RCC 7860 (cell line): ENCODE measurements around the gene ITPR1.

Source experiments
- DNase-seq: peaks from one replicate; pipeline ENCODE4 v3.0.0-alpha.2; 2015; ENCODE audit warnings: low spot score
- FAIRE-seq: peaks from 2 replicates; lab custom pipeline; 2012; peaks lifted over from hg19 to GRCh38; lab: Jason Lieb, UNC

ITPR1 gene

GRCh38 chr3:4508048-4508981 lies 15.2 kb downstream of the ITPR1 start:
- FAIRE-seq: no peak
- no peak for DNase-seq

DNA sequence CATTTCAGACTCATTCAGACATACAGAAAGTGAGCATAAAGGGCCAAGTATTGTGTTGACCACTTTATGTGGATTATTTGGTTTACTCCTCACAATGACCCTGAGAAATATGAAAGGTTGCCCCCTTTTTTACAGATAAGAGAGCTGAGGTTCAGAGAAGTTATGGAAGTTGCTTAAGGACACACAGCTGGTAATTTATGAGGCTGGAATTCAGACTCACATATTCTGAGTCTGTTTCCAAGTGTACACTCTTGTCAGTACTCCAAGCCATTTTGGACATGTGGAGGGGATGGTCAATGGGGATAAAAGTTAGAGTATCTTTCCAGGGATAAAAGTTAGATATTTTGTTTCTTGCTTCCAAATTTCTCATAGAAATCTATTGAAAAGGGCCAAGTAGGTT lies 15.9 kb downstream of the ITPR1 start:
- DNase-seq (no peak), FAIRE-seq (no peak)

GRCh38 chr3:4509983-4510755 lies 17.0 kb downstream of the ITPR1 start:
- no peak for FAIRE-seq
- no peak for DNase-seq

DNA sequence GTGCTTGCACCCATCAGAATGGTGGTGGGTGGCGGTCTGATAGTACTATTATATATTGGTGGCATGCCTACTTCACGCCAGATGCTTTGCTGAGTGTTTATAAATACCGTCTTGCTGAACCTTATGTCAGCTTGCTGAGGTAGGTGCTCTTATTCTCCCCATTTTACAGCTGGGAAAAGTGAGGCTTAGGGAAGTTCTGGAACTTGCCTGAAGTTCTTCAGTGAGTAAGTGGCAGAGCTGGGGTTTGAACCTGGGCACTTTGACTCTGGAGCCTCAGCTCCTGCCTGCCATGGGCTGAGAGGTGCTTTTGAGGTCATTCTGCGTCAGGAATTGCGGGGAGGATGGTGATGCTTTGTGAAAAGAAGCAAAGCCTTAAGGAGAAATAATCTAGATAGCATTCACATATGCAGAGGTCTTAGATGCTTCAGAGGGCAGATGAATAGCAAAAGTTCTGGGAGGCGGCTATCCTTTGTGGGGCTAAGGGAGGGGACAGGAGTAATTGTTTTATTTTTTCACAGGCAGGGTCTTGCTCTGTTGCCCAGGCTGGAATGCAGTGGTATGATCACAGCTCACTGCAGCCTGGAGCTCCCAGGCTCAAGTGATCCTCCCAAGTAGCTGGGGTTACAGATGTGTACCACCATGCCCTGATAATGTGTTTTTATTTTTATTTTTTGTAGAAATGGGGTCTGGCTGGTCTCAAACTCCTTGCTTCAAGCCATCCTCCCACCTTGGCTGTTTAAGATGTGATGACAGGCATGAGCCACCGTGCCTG lies 18.5 kb downstream of the ITPR1 start:
- FAIRE-seq (no peak), DNase-seq (no peak)

- no peak for FAIRE-seq
- DNase-seq: no peak
These were observed 19.9 kb downstream of the ITPR1 start for GRCh38 chr3:4512895-4513616.

- no peak for FAIRE-seq
These were observed 21.2 kb downstream of the ITPR1 start for GRCh38 chr3:4514321-4514720.

GRCh38 chr3:4514916-4515315 lies 21.8 kb downstream of the ITPR1 start:
- DNase-seq (no peak), FAIRE-seq (no peak)

More at GRCh38 chr3:4514321-4514720, 21.2 kb downstream of the ITPR1 start:
- DNase-seq: no peak

- DNase-seq (no peak), FAIRE-seq (no peak)
These were observed 22.9 kb downstream of the ITPR1 start for GRCh38 chr3:4515916-4516579.

DNA sequence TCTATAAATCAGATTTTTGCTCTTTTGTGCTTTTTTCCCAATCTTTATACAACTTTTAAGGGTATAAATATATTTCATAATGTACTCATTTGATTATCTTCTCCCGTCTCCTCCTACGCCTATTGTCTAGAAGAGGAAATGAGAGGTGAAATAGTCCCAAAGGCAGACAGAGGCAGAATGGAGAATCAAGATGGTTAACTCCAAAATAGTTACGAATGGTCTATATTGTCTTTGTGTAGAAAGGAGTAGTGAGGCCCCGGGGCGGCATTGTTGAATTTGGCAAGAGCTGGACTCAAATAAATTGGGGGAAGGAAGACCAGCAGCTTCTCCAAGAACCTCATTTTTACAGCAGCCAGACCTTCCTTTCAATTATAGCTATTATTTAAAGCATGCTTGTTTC lies 23.9 kb downstream of the ITPR1 start:
- DNase-seq: no peak
- no peak for FAIRE-seq

DNA sequence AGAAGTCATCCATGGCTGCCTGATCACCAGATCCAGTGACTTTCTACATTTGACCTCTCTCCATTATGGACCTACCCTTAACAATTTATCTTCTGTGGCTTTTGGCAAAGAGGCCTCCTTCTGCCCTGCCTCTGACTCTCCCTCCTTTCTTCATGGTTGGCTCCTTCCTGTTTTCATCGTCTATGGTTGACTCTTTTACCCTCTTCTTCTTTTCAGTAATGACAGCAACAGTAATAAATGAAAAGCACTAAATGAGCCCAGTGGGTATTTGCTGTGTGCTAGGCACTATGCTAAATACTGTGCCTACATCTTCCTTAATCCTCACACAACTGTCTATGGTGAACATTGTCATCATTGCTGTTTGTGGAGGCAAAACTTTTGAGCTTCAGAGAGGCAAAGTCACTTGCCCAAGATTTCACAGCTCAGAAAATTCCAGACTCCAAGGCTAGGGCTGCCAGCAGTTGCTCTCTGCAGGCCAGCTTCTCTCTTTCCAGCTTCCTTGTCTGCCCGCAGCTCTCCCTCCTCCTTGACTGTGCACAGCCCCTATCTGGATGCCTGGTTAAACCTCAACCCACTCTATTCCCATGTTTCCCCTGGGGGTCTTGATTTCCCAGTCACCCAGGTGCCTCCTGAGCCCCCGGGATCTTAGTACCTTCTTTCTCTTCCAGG lies 24.6 kb downstream of the ITPR1 start:
- DNase-seq: no peak
- no peak for FAIRE-seq

DNA sequence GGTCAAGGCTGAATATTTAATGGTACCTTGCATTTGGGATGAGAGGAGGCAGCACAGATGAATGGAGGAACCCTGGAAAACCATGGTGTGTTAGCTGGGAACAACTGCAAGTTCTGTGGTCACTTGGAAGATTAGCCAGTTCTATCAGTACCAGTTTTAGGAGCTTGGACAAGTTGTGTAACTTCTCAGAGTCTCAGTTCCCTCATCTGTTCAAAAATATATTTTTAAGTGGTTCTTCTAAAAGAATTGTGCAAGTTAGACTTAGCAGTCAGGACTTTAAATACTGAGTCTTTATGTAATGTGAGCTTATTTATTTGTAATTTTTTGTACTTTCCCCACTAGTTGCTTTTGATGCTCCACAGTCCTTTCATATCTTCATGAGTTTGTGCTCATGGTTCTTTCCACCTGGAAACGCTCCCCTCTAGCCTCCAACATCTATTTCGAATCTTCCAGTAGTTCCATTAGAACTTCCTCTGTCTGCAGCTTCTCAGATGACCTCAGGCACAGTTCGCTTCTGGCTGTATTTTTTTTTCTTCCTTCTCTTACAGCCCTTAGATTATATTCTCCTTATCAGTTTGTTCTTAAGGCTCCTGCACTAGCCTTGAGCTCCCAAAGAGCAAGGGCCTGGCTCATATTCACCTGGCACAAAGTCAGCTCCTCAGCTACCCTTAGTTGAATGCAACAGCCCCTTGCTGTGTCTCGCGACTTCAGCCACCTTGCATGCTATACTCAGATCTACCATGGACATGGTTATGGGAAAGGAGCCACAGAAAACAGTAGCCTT lies 27.1 kb downstream of the ITPR1 start:
- DNase-seq (no peak), FAIRE-seq (no peak)

DNA sequence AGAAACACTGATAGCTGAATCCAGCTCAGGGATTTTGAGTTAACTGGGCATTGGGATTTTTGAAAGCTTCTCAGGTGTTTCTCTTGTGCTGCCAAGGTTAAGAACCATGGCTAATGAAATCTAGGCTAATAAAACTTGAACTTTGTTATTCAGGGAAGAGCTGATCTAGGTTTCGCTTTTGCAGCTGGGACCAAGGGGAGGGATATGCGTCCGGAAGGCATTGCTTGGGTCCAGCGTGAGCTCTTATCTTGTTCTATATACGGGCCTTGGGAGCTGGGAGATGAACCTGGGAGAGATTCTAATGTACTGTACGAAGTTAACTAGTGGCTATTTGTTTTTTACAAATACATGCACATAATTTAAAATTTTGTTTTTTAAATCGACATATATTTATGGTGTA lies 29.8 kb downstream of the ITPR1 start:
- FAIRE-seq (no peak), DNase-seq (no peak)

DNA sequence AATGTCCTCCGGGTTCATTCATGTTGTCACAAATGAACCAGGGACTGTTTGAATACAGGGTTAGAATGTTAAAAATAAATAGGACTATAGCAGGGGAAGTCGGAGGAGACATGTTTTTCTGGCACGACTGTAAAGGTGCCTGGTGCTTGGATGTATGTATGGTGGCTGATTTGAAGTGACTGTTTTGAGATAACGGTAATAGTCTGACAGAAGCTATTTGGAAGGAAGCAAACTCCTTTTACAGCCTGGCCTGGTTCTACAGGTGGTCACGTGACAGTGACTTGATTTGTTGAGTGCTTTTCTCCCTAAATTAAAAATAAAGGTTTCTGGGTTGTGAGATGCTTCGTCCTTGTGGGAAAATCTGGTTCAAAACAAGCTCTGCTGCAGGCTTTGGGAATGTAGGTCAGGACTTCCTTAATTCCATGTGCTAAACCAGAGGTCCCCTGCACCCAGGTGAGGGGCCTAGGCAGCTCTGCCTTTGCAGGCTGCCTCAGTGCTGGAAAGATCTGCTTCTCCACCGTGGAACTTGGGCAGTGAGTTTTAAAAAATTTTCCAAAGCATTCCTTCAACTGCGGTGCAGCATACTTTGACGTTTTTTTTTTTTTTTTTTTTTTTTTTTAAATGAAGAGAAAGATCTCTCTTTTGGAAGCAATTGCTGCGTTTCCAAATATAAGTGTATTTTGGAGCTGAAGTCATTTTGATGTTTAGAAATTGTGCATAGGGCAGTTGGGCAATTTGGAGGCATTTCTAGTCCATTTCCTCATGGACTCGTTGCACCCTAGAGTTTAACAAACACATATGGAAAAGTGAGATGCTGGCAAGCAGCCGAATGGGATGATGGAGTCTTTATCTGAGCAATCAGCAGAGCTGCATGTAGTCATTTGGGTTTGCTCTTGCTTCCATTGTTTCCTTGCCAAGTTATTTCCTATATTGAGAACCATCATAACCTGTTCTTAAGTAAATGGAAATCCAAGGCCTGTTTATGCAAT lies 30.9 kb downstream of the ITPR1 start:
- DNase-seq (no peak), FAIRE-seq (no peak)

DNA sequence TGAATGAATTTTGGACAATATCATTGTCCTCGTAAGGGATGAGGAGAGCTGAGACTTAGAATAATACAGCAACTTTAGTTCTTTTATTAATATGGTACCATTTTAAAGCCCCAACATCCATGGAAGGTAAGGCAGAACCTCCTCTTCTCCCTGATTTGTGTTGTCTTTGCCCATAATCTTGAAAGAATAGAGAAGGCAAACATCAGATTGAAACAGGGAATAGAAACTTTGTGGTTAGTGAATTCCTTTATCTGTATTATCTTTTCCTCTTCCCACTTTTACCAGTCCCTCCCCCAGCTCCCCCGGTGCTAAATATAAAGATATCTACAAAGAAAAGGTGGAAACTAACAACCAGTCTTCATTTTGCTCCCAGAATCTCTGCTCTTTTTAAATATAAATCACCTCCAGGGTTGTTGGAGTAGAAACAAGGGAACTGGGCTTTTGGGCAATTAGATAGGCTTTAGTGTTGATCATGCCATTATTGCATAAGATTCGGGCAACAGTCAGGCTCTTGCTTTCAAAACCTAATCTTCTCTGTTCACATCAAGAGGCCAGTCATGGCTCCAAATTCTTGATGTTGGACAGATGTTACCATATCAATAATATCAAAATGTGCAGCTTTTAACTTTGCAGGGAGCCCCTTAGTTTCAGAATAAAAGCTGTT lies 32.5 kb downstream of the ITPR1 start:
- FAIRE-seq (no peak), DNase-seq (no peak)

- no peak for FAIRE-seq
- DNase-seq: no peak
These were observed 35.2 kb downstream of the ITPR1 start for GRCh38 chr3:4528320-4528719.

GRCh38 chr3:4528819-4529600 lies 35.9 kb downstream of the ITPR1 start:
- DNase-seq (no peak), FAIRE-seq (no peak)
